ENCODE measurements around the gene SPATA12.

GRCh38 chr3:57015912-57016311 is 44.6 kb upstream of the SPATA12 start:
- TF ChIP-seq CTCF (conservative IDR thresholded peaks at IDR 0.05; ENCODE audit: low read depth, low read length) (no peak), EZH2 (IDR thresholded peaks at IDR 0.05; ENCODE audit: borderline replicate concordance, low read depth, low read length, poor library complexity, severe bottlenecking) (no peak)
